ENCODE results near the gene IL11RA.

- no peak for TF ChIP-seq ZSCAN32 (CRISPR knock-in tag; IDR thresholded peaks at IDR 0.05)
- no peak for TF ChIP-seq ZNF277 (CRISPR knock-in tag; IDR thresholded peaks at IDR 0.05; ENCODE audit: borderline replicate concordance)
- no peak for TF ChIP-seq GABPA (tag; conservative IDR thresholded peaks at IDR 0.05; ENCODE audit: low read depth)
- TF ChIP-seq FOXJ3 (CRISPR knock-in tag; IDR thresholded peaks at IDR 0.05) = no peak
- TF ChIP-seq ELK1 (CRISPR knock-in tag; IDR thresholded peaks at IDR 0.05) = no peak
- no peak for TF ChIP-seq CTCFL (IDR thresholded peaks at IDR 0.05; ENCODE audit: borderline replicate concordance, insufficient read depth, low read depth, low read length, poor library complexity, severe bottlenecking)
- TF ChIP-seq CTCF (IDR thresholded peaks at IDR 0.05 in 2 of 3, conservative IDR thresholded peaks at IDR 0.05 in 1 of 3; ENCODE audit: insufficient read depth in 2 of 3, low read depth in 1 of 3, low read length in 3 of 3) = no peak
- no peak for TF ChIP-seq ZNF174 (CRISPR knock-in tag; IDR thresholded peaks at IDR 0.05)
- TF ChIP-seq ATF1 (CRISPR knock-in tag; IDR thresholded peaks at IDR 0.05) = no peak
- TF ChIP-seq ATF1 (tag; IDR thresholded peaks at IDR 0.05) = no peak
- TF ChIP-seq MTF1 (CRISPR knock-in tag; IDR thresholded peaks at IDR 0.05; ENCODE audit: borderline replicate concordance) = no peak
Observed at GRCh38 chr9:34615132-34615531, 36.9 kb upstream of the IL11RA start.
